GM21529 (cell line): ENCODE measurements around the gene EFL1.
"Not testable (repeated sequence)": the region's sequence is repeated elsewhere in the genome, so short reads cannot be mapped to it uniquely, and the experiment has no call there.

Experiments used
- ATAC-seq: cut with Tn5 transposase; IDR thresholded peaks from one replicate; pipeline ENCODE4 v1.9.1; 2021; ENCODE audit not compliant: unreplicated experiment

The EFL1 gene

GRCh38 chr15:82262422-82263026, at the start of gene EFL1, which contains the start of gene SAXO2:
Gene EFL1, minus strand, starts transcription at chr15:82262734. Its CDS starts 956 bp downstream, at chr15:82261778.
Gene SAXO2, plus strand, starts transcription at chr15:82262818. Its CDS starts 62 bp downstream, at chr15:82262880.
- ATAC-seq, result peak; percentile 98

GRCh38 chr15:82311321-82311720, 48.8 kb upstream of the EFL1 start:
- ATAC-seq, result not testable (repeated sequence)

- ATAC-seq, result no peak
Observed at GRCh38 chr15:82309802-82310201, 47.3 kb upstream of the EFL1 start.

GRCh38 chr15:82307714-82308081, 45.2 kb upstream of the EFL1 start:
- ATAC-seq, result no peak

- ATAC-seq, result no peak
Observed at GRCh38 chr15:82306791-82307713, 44.5 kb upstream of the EFL1 start.

GRCh38 chr15:82305621-82306048, 43.1 kb upstream of the EFL1 start:
- no peak for ATAC-seq

- ATAC-seq, result no peak
Observed at GRCh38 chr15:82304778-82305090, 42.2 kb upstream of the EFL1 start.

- no peak for ATAC-seq
Observed at GRCh38 chr15:82303956-82304777, 41.6 kb upstream of the EFL1 start.

- ATAC-seq, result no peak
Observed at GRCh38 chr15:82301296-82302016, 38.9 kb upstream of the EFL1 start.

- ATAC-seq, result no peak
Observed at GRCh38 chr15:82300883-82301282, 38.3 kb upstream of the EFL1 start.

- not testable (repeated sequence) for ATAC-seq
Observed at GRCh38 chr15:82300326-82300725, 37.8 kb upstream of the EFL1 start.

- ATAC-seq, result not testable (repeated sequence)
Observed at GRCh38 chr15:82299511-82299914, 37.0 kb upstream of the EFL1 start.

- ATAC-seq, result no peak
Observed at GRCh38 chr15:82298520-82298919, 36.0 kb upstream of the EFL1 start.

- ATAC-seq, result no peak
Observed at GRCh38 chr15:82298032-82298431, 35.5 kb upstream of the EFL1 start.

GRCh38 chr15:82297546-82297945, 35.0 kb upstream of the EFL1 start:
- ATAC-seq, result no peak

GRCh38 chr15:82294061-82294690, 31.6 kb upstream of the EFL1 start:
- ATAC-seq, result no peak

GRCh38 chr15:82292271-82292670, 29.7 kb upstream of the EFL1 start:
- no peak for ATAC-seq

GRCh38 chr15:82288202-82288601, 25.7 kb upstream of the EFL1 start:
- not testable (repeated sequence) for ATAC-seq

GRCh38 chr15:82286475-82286874, 23.9 kb upstream of the EFL1 start:
- peak; percentile 93 for ATAC-seq

- ATAC-seq, result not testable (repeated sequence)
Observed at GRCh38 chr15:82284381-82284780, 21.8 kb upstream of the EFL1 start.
